Skeletal muscle cell (primary cell): ENCODE results near the gene MME.
A peak's percentile ranks its signal among the peaks of the same experiment; 100 is the strongest.
"Not testable (repeated sequence)": the region's sequence is repeated elsewhere in the genome, so short reads cannot be mapped to it uniquely, and the experiment has no call there.

ENCODE experiments used
- DNase-seq: peaks from one replicate; pipeline ENCODE4 v3.0.0-alpha.2; 2010; ENCODE audit warnings: low read depth
- H3K4me3 ChIP-seq: 2 replicates; pipeline ENCODE4 v1.5.1; 2011; ENCODE audit warnings: low read depth, mild to moderate bottlenecking, control low read depth, low read length, moderate library complexity

Gene MME

GRCh38 chr3:155130001-155130400 lies 49.9 kb downstream of the MME start:
- DNase-seq = no peak
- H3K4me3 ChIP-seq = no peak overlapping the region

- peak; percentile 32 for DNase-seq
- H3K4me3 ChIP-seq = no peak overlapping the region
Measured at GRCh38 chr3:155131104-155131503, 51.0 kb downstream of the MME start.

- DNase-seq, H3K4me3 ChIP-seq: not testable (repeated sequence)
Measured at GRCh38 chr3:155134311-155134710, 54.2 kb downstream of the MME start.

GRCh38 chr3:155135003-155135402 lies 54.9 kb downstream of the MME start:
- DNase-seq = no peak
- H3K4me3 ChIP-seq = no peak overlapping the region

- no peak for DNase-seq
Measured at GRCh38 chr3:155138677-155139076, 58.6 kb downstream of the MME start.

GRCh38 chr3:155147588-155147987 lies 67.5 kb downstream of the MME start:
- no peak for DNase-seq

More at GRCh38 chr3:155138677-155139076, 58.6 kb downstream of the MME start:
- H3K4me3 ChIP-seq = no peak overlapping the region

GRCh38 chr3:155149494-155149893 lies 69.4 kb downstream of the MME start:
- no peak for DNase-seq
- no peak overlapping the region for H3K4me3 ChIP-seq

More at GRCh38 chr3:155147588-155147987, 67.5 kb downstream of the MME start:
- no peak overlapping the region for H3K4me3 ChIP-seq

GRCh38 chr3:155153242-155154186 lies 73.4 kb downstream of the MME start:
- DNase-seq = no peak
- H3K4me3 ChIP-seq = no peak overlapping the region

GRCh38 chr3:155154255-155154654 lies 74.1 kb downstream of the MME start:
- H3K4me3 ChIP-seq = no peak overlapping the region
- DNase-seq = no peak

GRCh38 chr3:155158346-155159037 lies 78.4 kb downstream of the MME start:
- no peak for DNase-seq
- H3K4me3 ChIP-seq = no peak overlapping the region

GRCh38 chr3:155159301-155159700 lies 79.2 kb downstream of the MME start:
- no peak for DNase-seq
- no peak overlapping the region for H3K4me3 ChIP-seq

GRCh38 chr3:155161640-155162292 lies 81.6 kb downstream of the MME start:
- no peak for DNase-seq

GRCh38 chr3:155164306-155164705 lies 84.2 kb downstream of the MME start:
- H3K4me3 ChIP-seq = no peak overlapping the region
- DNase-seq = no peak

More at GRCh38 chr3:155161640-155162292, 81.6 kb downstream of the MME start:
- no peak overlapping the region for H3K4me3 ChIP-seq

- DNase-seq = no peak
- H3K4me3 ChIP-seq = no peak overlapping the region
Measured at GRCh38 chr3:155166441-155166840, 86.3 kb downstream of the MME start.

- no peak overlapping the region for H3K4me3 ChIP-seq
- no peak for DNase-seq
Measured at GRCh38 chr3:155169197-155169596, 89.1 kb downstream of the MME start.

GRCh38 chr3:155173771-155174170 lies 93.7 kb downstream of the MME start:
- DNase-seq = no peak
- no peak overlapping the region for H3K4me3 ChIP-seq

GRCh38 chr3:155178810-155179436 lies 98.8 kb downstream of the MME start:
- no peak for DNase-seq
- H3K4me3 ChIP-seq = no peak overlapping the region

- H3K4me3 ChIP-seq = no peak overlapping the region
- no peak for DNase-seq
Measured at GRCh38 chr3:155179437-155179827, 99.3 kb downstream of the MME start.

- DNase-seq = no peak
- no peak overlapping the region for H3K4me3 ChIP-seq
Measured at GRCh38 chr3:155179966-155180757, 100.0 kb downstream of the MME start.
